Loucy (cell line): ENCODE results near the gene C6orf163.

Experiments
- EZH2phosphoT487 ChIP-seq: fragments of 200-600 bp; IDR thresholded peaks from 2 replicates; pipeline ENCODE4 v1.6.1; 2018; ENCODE audit warnings: antibody characterized with exemption, mild to moderate bottlenecking, moderate library complexity, borderline replicate concordance
- TF ChIP-seq, protein P1 (sequence below): fragments of 200-600 bp; sonication (generic); conservative IDR thresholded peaks from 2 replicates; pipeline ENCODE4 v1.5.1; 2014; ENCODE audit warnings: mild to moderate bottlenecking, antibody characterized with exemption, low read length

DNA sequence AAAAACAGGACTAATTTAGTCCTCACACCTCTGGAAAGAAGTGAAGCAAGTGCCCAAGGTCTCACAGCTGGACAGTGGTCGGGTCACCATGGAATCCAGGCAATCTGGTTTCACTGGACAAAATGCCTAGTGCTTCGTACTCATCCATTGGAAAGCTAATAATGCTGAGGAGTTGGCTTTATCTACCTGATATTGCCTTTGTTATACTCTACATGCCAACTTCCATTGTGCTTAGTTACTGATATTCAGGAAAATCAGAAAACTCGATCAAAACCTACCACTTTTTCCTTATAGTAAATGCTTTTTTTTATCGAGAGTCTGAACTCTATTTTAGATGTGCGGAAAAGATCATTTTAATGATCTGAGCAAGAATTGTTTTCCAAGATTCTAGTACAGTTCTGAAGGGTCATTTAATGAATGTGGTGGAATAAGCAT, 64.1 kb downstream of the C6orf163 start:
- TF ChIP-seq, protein P1, sequence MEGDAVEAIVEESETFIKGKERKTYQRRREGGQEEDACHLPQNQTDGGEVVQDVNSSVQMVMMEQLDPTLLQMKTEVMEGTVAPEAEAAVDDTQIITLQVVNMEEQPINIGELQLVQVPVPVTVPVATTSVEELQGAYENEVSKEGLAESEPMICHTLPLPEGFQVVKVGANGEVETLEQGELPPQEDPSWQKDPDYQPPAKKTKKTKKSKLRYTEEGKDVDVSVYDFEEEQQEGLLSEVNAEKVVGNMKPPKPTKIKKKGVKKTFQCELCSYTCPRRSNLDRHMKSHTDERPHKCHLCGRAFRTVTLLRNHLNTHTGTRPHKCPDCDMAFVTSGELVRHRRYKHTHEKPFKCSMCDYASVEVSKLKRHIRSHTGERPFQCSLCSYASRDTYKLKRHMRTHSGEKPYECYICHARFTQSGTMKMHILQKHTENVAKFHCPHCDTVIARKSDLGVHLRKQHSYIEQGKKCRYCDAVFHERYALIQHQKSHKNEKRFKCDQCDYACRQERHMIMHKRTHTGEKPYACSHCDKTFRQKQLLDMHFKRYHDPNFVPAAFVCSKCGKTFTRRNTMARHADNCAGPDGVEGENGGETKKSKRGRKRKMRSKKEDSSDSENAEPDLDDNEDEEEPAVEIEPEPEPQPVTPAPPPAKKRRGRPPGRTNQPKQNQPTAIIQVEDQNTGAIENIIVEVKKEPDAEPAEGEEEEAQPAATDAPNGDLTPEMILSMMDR: no peak
- no peak for TF ChIP-seq EZH2phosphoT487
